GM12878 (cell line): ENCODE measurements around the gene EZH2. TPM values are rescaled to one million over a fixed set of nuclear protein-coding genes. Genes with fewer than 3 reads are reported as not detected.

Experiments
- ATAC-seq: fragments of 200-7000 bp; cut with Tn5 transposase; 3 replicates; pipeline ENCODE4 v1.9.1; 2020; ENCODE audit warnings: mild to moderate bottlenecking, moderate library complexity
- BruUV-seq: library from RNA; stranded (reverse); fragments of 400-500 nt; replicated peaks from 2 replicates; lab custom pipeline; 2021; lab: Mats Ljungman, UMichigan
- CTCF ChIA-PET: fragments of 300-600 bp; sonication (Branson Sonifier 250); formaldehyde crosslinking; extraction: SDS; loops from one replicate; lab custom pipeline; 2021; ENCODE audit warnings: inconsistent platforms; lab: Yijun Ruan, JAX
- POLR2A ChIA-PET: fragments of 350-600 bp; formaldehyde crosslinking; extraction: SDS; loops from one replicate; lab custom pipeline; 2021; ENCODE audit warnings: inconsistent platforms; lab: Charles Lee
- RAD21 ChIA-PET: fragments of 300-600 bp; sonication (Branson Sonifier 250); formaldehyde crosslinking; loops from one replicate; lab custom pipeline; 2023; ENCODE audit warnings: antibody characterized with exemption; ENCODE audit not compliant: unreplicated experiment; lab: Charles Lee
- SMC1A ChIA-PET: fragments of 300-600 bp; sonication (Branson Sonifier 250); formaldehyde crosslinking; loops from one replicate; lab custom pipeline; 2023; ENCODE audit not compliant: unreplicated experiment, uncharacterized antibody; lab: Charles Lee
- DNase-seq: peaks from one replicate; pipeline ENCODE4 v3.0.0-alpha.2; 2011; ENCODE audit warnings: low read depth, low spot score
- FAIRE-seq: peaks from 3 replicates; lab custom pipeline; 2011; peaks lifted over from hg19 to GRCh38; lab: Jason Lieb, UNC
- H2AFZ ChIP-seq: 2 replicates; pipeline ENCODE4 v1.6.0; 2011; ENCODE audit warnings: low read depth, low read length, control low read depth; ENCODE audit not compliant: control insufficient read depth
- H3K27ac ChIP-seq: 2 replicates; pipeline ENCODE4 v1.5.1; 2011; ENCODE audit warnings: control low read depth; ENCODE audit not compliant: control insufficient read depth, insufficient read depth
- H3K27me3 ChIP-seq, 2 experiments: replicated peaks in 1 of 2; 2 replicates each; pipeline versions ENCODE4 v1.6.0 to v1.6.1; 2011; ENCODE audit warnings: low read length in 1 of 2; ENCODE audit not compliant: control insufficient read depth in 2 of 2, insufficient read depth in 2 of 2
- H3K36me3 ChIP-seq, 2 experiments: 2 replicates each; pipeline ENCODE4 v1.5.1; 2011; ENCODE audit warnings: low read length in 1 of 2; ENCODE audit not compliant: control insufficient read depth in 2 of 2, insufficient read depth in 2 of 2
- H3K4me1 ChIP-seq: 2 replicates; pipeline ENCODE4 v1.6.1; 2011; ENCODE audit warnings: mild to moderate bottlenecking, low read length, moderate library complexity, mixed read lengths; ENCODE audit not compliant: control insufficient read depth, insufficient read depth
- H3K4me2 ChIP-seq: 2 replicates; pipeline ENCODE4 v1.6.0; 2011; ENCODE audit warnings: control low read depth; ENCODE audit not compliant: control insufficient read depth, insufficient read depth
- H3K4me3 ChIP-seq: fragments of 200-600 bp; sonication (generic); 2 replicates; pipeline ENCODE4 v1.5.1; 2016
- H3K79me2 ChIP-seq: 2 replicates; pipeline ENCODE4 v1.6.0; 2011; ENCODE audit warnings: low read length; ENCODE audit not compliant: control insufficient read depth, insufficient read depth
- H3K9ac ChIP-seq: 2 replicates; pipeline ENCODE4 v1.8.0; 2011; ENCODE audit warnings: low read length, control low read depth, mixed read lengths; ENCODE audit not compliant: control insufficient read depth, insufficient read depth
- H3K9me3 ChIP-seq: replicated peaks from 3 replicates; pipeline ENCODE4 v1.5.1; 2011; ENCODE audit warnings: mild to moderate bottlenecking, low read length; ENCODE audit not compliant: control insufficient read depth, insufficient read depth
- H4K20me1 ChIP-seq: 2 replicates; pipeline ENCODE4 v1.6.0; 2011; ENCODE audit not compliant: control insufficient read depth, insufficient read depth
- BCL11A ChIP-seq: IDR thresholded peaks from 2 replicates; pipeline ENCODE4 v1.6.1; 2011; ENCODE audit warnings: low read depth, low read length
- CEBPB ChIP-seq, 2 experiments: fragments of 150-350 bp in 1 of 2; IDR thresholded peaks; 2 replicates each; pipeline ENCODE4 v1.6.1; 2012 to 2014; ENCODE audit warnings: low read depth in 2 of 2, low read length in 2 of 2, borderline replicate concordance in 1 of 2, inconsistent platforms in 1 of 2
- DPF2 ChIP-seq: fragments of 450-650 bp; IDR thresholded peaks from 2 replicates; pipeline ENCODE4 v1.6.1; 2017; ENCODE audit warnings: mild to moderate bottlenecking
- EED ChIP-seq: sonication (generic); IDR thresholded peaks from 2 replicates; pipeline ENCODE4 v1.6.1; 2016; ENCODE audit warnings: antibody characterized with exemption, low read depth
- ESRRA ChIP-seq: IDR thresholded peaks from 2 replicates; pipeline ENCODE4 v1.6.1; 2012; ENCODE audit warnings: mild to moderate bottlenecking, low read length, improper control_type of control experiment
- FOXM1 ChIP-seq: IDR thresholded peaks from 2 replicates; pipeline ENCODE4 v1.6.1; 2012; ENCODE audit warnings: low read depth, mild to moderate bottlenecking, inconsistent platforms, low read length, moderate library complexity
- HDAC6 ChIP-seq: fragments of 200-600 bp; sonication (generic); IDR thresholded peaks from one replicate; pipeline ENCODE4 v1.8.0; 2017; ENCODE audit warnings: antibody characterized with exemption; ENCODE audit not compliant: unreplicated experiment
- HDGF ChIP-seq: fragments of 450-650 bp; IDR thresholded peaks from 2 replicates; pipeline ENCODE4 v1.6.1; 2016; ENCODE audit warnings: antibody characterized with exemption
- MEF2A ChIP-seq: IDR thresholded peaks from 2 replicates; pipeline ENCODE4 v1.6.1; 2011; ENCODE audit warnings: low read depth, mild to moderate bottlenecking, low read length, moderate library complexity; ENCODE audit not compliant: insufficient read depth
- PRDM15 ChIP-seq: fragments of 450-650 bp; formaldehyde crosslinking; IDR thresholded peaks from 2 replicates; pipeline ENCODE4 v1.4.0; 2020; ENCODE audit warnings: mild to moderate bottlenecking, moderate library complexity
- RBBP5 ChIP-seq: fragments of 200-600 bp; sonication (generic); conservative IDR thresholded peaks from 2 replicates; pipeline ENCODE4 v1.6.1; 2016
- ZNF274 ChIP-seq: IDR thresholded peaks from one replicate; pipeline ENCODE4 v1.8.0; 2011; ENCODE audit not compliant: insufficient read length, insufficient read depth
- ZNF622 ChIP-seq: fragments of 450-650 bp; IDR thresholded peaks from 2 replicates; pipeline ENCODE4 v1.6.1; 2017; ENCODE audit warnings: mild to moderate bottlenecking, inconsistent platforms
- WGBS: methylation state at CpG from one replicate; pipeline ENCODE4 v1.1.6; 2016; ENCODE audit warnings: low lambda C conversion rate; ENCODE audit not compliant: insufficient replicate concordance, insufficient coverage; ENCODE audit errors: missing lambda C conversion rate; 5-methylcytosine and 5-hydroxymethylcytosine counted together
- in situ Hi-C: fragments of 300-500 bp; cut with MboI; formaldehyde crosslinking; loops from 9 replicates; pipeline ENCODE4 v1.14.3; 2018; ENCODE audit warnings: mixed read lengths
- intact Hi-C: fragments of 100-400 bp; cut with micrococcal nuclease; formaldehyde crosslinking; loops from one replicate; pipeline ENCODE4 v1.14.2; 2022; ENCODE audit not compliant: unreplicated experiment
- polyA plus RNA-seq, 11 experiments: library from polyadenylated mRNA; depleted of rRNA in 4 of 11; unstranded in 6 of 11; stranded (reverse) in 5 of 11; fragments of >200 nt; fragmentation: Nextera tagmentation in 4 of 11; fragmentation: Illumina TruSeq in 1 of 11; extraction: Ambion mirVana in 4 of 11; extraction: Trizol in 1 of 11; gene quantifications; 1 replicate in 1 of 11; 2 replicates in 10 of 11; pipeline versions ENCODE4 v1.2.1 to v1.2.3, GENCODE V29; 2011 to 2016; ENCODE audit warnings: inconsistent platforms in 2 of 11, missing spikeins in 2 of 11, low read depth in 1 of 11
- total RNA-seq, 4 experiments: library from RNA; depleted of rRNA in 3 of 4; stranded (reverse); fragments of >200 nt in 3 of 4; fragmentation: Illumina TruSeq in 1 of 4; extraction: Trizol in 1 of 4; gene quantifications; 2 replicates each; pipeline versions ENCODE4 v1.2.1 to v1.2.3, GENCODE V29; 2013 to 2021
- TF ChIP-seq, protein P1 (sequence below): IDR thresholded peaks from 2 replicates; pipeline ENCODE4 v1.6.1; 2012; ENCODE audit warnings: low read depth, low read length, improper control_type of control experiment

The EZH2 gene
- total and polyA plus RNA-seq, 10 of the 15 experiments (the other 5 are each of a cell fraction or from before 2014, with no cell fraction given), result 19.4 to 69.6 (median 40.8) TPM

- TF ChIP-seq PRDM15 (CRISPR knock-in tag) (no peak), ZNF274 (no peak), BCL11A (no peak), RBBP5 (no peak), HDAC6 (no peak), MEF2A (no peak), DPF2 (no peak), ZNF622 (no peak), CEBPB (IDR thresholded peaks at IDR 0.05; ENCODE audit: borderline replicate concordance in 1 of 2, low read depth in 2 of 2, low read length in 2 of 2) (no peak)
- TF ChIP-seq, protein P1, sequence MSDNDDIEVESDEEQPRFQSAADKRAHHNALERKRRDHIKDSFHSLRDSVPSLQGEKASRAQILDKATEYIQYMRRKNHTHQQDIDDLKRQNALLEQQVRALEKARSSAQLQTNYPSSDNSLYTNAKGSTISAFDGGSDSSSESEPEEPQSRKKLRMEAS, result no peak
These were observed 19.4 kb upstream of the EZH2 start (continued) for GRCh38 chr7:148903504-148903903.

GRCh38 chr7:148901178-148901577, 17.1 kb upstream of the EZH2 start:
- no peak overlapping the region for H3K4me3 ChIP-seq
- ATAC-seq, result no peak
- no peak overlapping the region for H3K9ac ChIP-seq
- FAIRE-seq, result no peak
- in situ Hi-C loops (no loop called here), intact Hi-C loops (no loop called here)
- RAD21 ChIA-PET, result no interaction called here
- WGBS, result 11% methylated on average over 3 of the region's 3 CpGs
- SMC1A ChIA-PET, result no interaction called here
- CTCF ChIA-PET, result no interaction called here
- H4K20me1 ChIP-seq, result no peaks in the 10 kb centered on the region
- TF ChIP-seq HDGF, result no peak
- TF ChIP-seq FOXM1, result no peak
- TF ChIP-seq EED, result no peak
- TF ChIP-seq ESRRA, result no peak
- BruUV-seq, result no TSS peak
- peaks cover 2 to 3% of the 10 kb centered on the region in 2 experiments; a peak in 1 of 4 replicates for H3K27me3 ChIP-seq
- H3K79me2 ChIP-seq, result no peaks in the 10 kb centered on the region
- no peaks in the 10 kb centered on the region for H3K4me1 ChIP-seq
- H3K4me2 ChIP-seq, result no peak overlapping the region
- H3K9me3 ChIP-seq, result no peaks in the 10 kb centered on the region
- POLR2A ChIA-PET, result no interaction called here
- no peak overlapping the region for H3K27ac ChIP-seq
- DNase-seq, result no peak
- H2AFZ ChIP-seq, result no peak overlapping the region
- H3K36me3 ChIP-seq, result no peaks in the 10 kb centered on the region
